Thymus (tissue), 11 donors: ENCODE results near the gene EML4. TPM values are rescaled to one million over a fixed set of nuclear protein-coding genes. Genes with fewer than 3 reads are reported as not detected.

Experiments
- DNase-seq, 9 donors: peaks; one replicate each; pipeline ENCODE4 v3.0.0-alpha.2; 2013; ENCODE audit warnings: low spot score in 9 of 9, low read depth in 6 of 9, missing footprints in 1 of 9
- H3K27ac ChIP-seq, 2 donors: one replicate each; pipeline ENCODE4 v1.5.1; 2013; ENCODE audit warnings: control low read depth in 1 of 2, low read depth in 1 of 2, low read length in 1 of 2, mild to moderate bottlenecking in 1 of 2, moderate library complexity in 1 of 2
- H3K27me3 ChIP-seq, 2 donors: one replicate each; pipeline ENCODE4 v1.5.1; 2013; ENCODE audit warnings: low read length in 1 of 2; ENCODE audit not compliant: control insufficient read depth in 2 of 2, insufficient read depth in 1 of 2
- H3K36me3 ChIP-seq, 2 donors: one replicate each; pipeline ENCODE4 v1.5.1; 2013; ENCODE audit warnings: low read length in 1 of 2, mild to moderate bottlenecking in 1 of 2, moderate library complexity in 1 of 2; ENCODE audit not compliant: control insufficient read depth in 2 of 2, insufficient read depth in 2 of 2
- H3K4me1 ChIP-seq, 2 donors: one replicate each; pipeline ENCODE4 v1.5.1; 2013; ENCODE audit warnings: low read length in 2 of 2; ENCODE audit not compliant: control insufficient read depth in 2 of 2, insufficient read depth in 2 of 2
- H3K4me3 ChIP-seq, 2 donors: one replicate each; pipeline ENCODE4 v1.5.1; 2013; ENCODE audit warnings: low read length in 2 of 2, control low read depth in 1 of 2, mild to moderate bottlenecking in 1 of 2
- H3K9me3 ChIP-seq, 2 donors: one replicate each; pipeline ENCODE4 v1.5.1; 2013; ENCODE audit warnings: low read length in 1 of 2, mild to moderate bottlenecking in 1 of 2; ENCODE audit not compliant: control insufficient read depth in 2 of 2, insufficient read depth in 1 of 2
- WGBS: extraction: QIAGEN DNeasy Blood & Tissue Kit; methylation state at CpG from one replicate; pipeline ENCODE4 v1.1.7; 2013; 5-methylcytosine and 5-hydroxymethylcytosine counted together
- polyA plus RNA-seq: library from polyadenylated mRNA; stranded (reverse); fragments of 200-250 nt; gene quantifications from one replicate; pipeline ENCODE4 v1.2.3, GENCODE V29; 2013
- total RNA-seq: library from RNA; stranded (reverse); fragments of 120-200 nt; gene quantifications from one replicate; pipeline ENCODE4 v1.2.4, GENCODE V29; 2013
- donor health status: healthy.

Gene EML4
- total and polyA plus RNA-seq, 2 donors: 23.5 to 28.5 TPM

DNA sequence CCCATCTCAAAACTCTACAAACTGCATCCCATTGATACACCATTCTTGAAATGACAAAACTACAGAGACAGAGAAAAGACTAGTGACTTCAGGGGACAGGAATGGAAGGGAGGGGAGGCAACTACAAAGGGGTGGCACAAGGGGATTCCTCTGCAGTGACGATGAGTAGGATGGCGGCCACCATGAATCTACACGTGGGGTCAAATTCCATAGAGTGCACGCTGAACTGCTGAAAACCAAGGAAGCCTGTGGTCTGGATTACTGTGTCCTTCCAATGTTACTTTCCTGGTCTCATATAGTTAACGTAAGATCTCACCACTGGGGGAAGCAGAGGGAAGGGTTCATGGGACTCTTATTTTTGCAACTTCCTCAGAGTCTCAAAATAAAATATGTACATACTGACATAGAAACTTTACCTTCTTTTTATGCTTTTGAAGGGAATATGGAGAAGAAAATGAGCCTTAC is 168.2 kb downstream of the EML4 start:
- Histone ChIP-seq H3K9me3 (no peaks in the 10 kb centered on the region), H3K27me3 (no peaks in the 10 kb centered on the region), H3K4me3 (no peak overlapping the region), H3K4me1 (peaks cover 0 to 4% of the 10 kb centered on the region in 2 donors), H3K36me3 (peaks cover 34 to 45% of the 10 kb centered on the region in 2 donors), H3K27ac (no peak overlapping the region)
- no peak for DNase-seq
- 98% methylated on average over 5 of the region's 5 CpGs for WGBS

DNA sequence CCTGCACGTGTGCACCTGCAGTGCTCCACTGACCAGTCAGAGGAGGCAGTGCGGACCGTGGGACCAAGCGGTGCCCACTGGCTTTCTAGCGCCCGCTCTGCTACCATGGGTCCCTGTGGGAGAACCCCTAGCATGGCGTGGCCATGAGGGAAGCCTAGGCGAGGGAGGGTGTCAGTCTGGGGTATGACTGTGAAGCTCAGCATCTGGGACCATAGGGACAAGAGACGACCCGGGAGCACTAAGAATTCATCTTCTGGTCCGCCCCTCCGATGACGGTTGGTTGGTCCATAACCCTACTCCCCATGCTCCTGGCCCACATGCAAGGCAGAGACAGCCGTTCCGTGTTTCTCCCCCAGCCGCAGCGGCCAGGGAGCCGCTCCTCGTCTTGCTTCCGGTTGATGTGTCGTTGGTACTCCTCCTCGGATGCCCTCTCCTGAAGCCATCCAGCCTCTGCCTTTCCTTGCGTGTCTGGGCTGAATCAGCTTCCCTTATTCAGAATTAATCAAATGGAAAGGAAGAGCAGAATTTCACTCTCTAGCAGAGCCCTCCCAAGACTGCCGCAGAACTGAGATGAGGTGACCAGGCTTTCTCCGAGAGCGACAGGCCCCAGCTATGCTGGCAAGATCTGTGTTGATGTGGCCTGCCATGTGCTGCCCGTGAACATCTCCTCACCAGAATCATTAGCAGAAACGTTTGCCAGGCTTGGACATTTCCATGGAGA is 168.9 kb downstream of the EML4 start:
- H3K4me3 ChIP-seq: no peak overlapping the region
- peaks cover 0 to 8% of the 10 kb centered on the region in 2 donors for H3K4me1 ChIP-seq
- no peak for DNase-seq
- H3K27ac ChIP-seq: no peak overlapping the region
- peaks cover 29 to 44% of the 10 kb centered on the region in 2 donors for H3K36me3 ChIP-seq
- WGBS: 97% methylated on average over 28 of the region's 28 CpGs
- H3K9me3 ChIP-seq: no peaks in the 10 kb centered on the region
- H3K27me3 ChIP-seq: no peaks in the 10 kb centered on the region

DNA sequence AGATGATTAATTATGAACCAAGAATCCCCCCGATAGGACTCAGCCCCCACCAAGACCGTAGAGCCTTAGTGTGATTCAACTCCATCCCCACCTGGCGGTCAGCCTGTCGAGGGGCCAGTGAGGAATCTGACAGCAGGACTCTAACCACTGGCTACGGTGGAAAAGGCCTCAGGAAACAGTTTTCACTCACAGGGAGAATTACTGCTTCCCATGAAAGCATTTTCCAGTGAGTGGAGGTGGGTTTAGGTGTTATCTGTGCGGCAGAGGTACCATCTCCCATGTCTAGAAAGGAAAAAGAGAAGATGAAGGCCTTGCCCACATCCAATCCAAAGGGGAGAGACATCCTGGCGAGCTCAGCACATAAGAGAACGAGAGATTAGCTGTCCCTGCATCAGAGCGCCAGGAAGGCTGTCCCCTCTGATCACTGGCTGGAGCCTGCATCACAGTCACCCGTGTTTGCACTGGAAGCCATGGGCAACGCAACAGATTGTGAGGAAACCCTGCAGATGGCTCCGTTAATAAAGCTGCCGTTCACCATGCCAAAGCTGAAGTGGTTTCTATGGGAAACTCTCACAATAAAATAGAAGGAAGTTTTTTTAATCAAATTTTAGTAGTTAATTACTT is 169.5 kb downstream of the EML4 start:
- no peak for DNase-seq
- peaks cover 0 to 8% of the 10 kb centered on the region in 2 donors for H3K4me1 ChIP-seq
- H3K36me3 ChIP-seq: peaks cover 27 to 38% of the 10 kb centered on the region in 2 donors
- H3K27me3 ChIP-seq: no peaks in the 10 kb centered on the region
- H3K4me3 ChIP-seq: no peak overlapping the region
- H3K27ac ChIP-seq: no peak overlapping the region
- WGBS: 97% methylated on average over 13 of the region's 13 CpGs
- H3K9me3 ChIP-seq: no peaks in the 10 kb centered on the region

DNA sequence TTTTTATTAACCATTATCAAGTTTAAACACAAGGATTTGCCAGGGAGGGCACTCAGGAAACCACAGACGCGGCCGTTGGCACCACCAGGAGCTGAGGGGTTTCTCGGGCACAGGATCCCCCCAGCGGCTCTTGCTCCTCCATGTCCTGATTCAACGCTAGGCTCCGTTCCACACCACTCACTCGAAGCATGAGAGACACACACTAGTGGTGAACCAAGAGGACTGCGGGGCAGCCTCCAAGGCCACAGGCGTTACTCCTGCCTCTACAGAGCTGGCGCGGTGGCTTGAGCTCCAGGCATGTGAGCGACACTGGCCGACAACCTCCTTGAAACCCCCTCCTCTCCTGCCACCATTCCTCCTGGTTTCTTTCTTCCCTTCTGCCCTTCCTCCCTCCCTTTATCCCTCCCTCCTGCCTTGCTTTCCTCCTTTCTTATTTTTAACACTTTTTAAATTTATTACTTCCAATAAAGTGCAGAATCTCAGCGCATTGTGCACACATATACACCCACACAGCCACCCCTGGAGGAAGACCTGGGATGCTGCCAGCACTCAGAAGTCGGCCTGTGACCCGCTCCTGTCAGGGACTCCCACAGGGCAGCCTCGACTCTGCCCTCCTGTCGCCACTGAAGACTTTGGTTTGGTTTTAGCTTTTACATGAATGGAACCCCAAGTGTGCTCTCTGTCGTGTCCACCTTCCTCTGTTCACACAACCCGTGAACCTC is 170.2 kb downstream of the EML4 start:
- Histone ChIP-seq H3K27ac (no peak overlapping the region), H3K9me3 (no peaks in the 10 kb centered on the region), H3K27me3 (no peaks in the 10 kb centered on the region), H3K4me1 (peaks cover 0 to 8% of the 10 kb centered on the region in 2 donors), H3K4me3 (no peak overlapping the region), H3K36me3 (peaks cover 27 to 37% of the 10 kb centered on the region in 2 donors)
- no peak for DNase-seq
- 95% methylated on average over 21 of the region's 21 CpGs for WGBS

DNA sequence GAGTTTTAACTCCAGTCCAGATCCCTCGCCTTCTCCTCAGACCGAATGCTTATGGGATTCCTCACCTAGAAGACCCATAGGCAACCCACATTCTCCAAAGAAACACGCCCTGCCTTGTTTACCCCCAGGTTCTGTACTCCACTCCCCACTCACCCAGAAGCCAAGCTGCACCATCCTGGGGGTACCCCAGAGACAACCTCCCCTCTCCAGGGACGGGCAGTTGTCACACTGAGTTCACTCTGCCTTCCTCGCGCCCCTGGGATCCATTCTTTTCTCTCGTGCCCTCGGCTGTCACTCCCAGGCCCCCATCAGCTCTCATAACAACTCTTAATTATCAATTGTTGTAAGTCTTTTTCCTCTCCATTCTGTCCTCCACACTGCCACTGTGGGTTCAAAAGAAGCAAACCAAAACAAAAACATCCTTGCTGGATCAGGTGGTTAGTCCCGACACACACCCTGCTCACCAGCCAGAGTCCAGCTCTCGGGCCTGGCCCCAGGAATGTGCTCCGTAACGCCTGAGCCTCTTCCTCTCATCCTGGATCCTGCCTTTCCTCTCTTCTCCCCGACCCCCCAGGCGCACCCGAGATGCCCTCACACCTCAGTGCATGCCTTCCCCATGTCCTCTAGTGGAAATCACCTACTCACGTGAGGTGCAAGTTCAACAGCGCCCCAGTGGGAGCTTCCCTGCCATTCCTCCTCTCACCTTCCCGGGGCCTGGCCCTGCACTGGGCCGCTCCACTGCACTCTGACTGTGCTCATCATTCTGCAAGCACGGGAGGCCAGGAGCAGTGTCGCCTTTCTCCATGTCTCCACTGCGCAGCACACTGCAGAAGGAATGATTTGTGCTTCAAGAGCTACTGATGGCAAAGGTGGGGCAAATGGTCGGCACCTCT is 171.1 kb downstream of the EML4 start:
- Histone ChIP-seq H3K9me3 (no peaks in the 10 kb centered on the region), H3K4me3 (no peak overlapping the region), H3K4me1 (peaks cover 0 to 8% of the 10 kb centered on the region in 2 donors), H3K27ac (no peak overlapping the region), H3K36me3 (peaks cover 30 to 37% of the 10 kb centered on the region in 2 donors), H3K27me3 (no peaks in the 10 kb centered on the region)
- WGBS: 96% methylated on average over 23 of the region's 23 CpGs
- DNase-seq: no peak

DNA sequence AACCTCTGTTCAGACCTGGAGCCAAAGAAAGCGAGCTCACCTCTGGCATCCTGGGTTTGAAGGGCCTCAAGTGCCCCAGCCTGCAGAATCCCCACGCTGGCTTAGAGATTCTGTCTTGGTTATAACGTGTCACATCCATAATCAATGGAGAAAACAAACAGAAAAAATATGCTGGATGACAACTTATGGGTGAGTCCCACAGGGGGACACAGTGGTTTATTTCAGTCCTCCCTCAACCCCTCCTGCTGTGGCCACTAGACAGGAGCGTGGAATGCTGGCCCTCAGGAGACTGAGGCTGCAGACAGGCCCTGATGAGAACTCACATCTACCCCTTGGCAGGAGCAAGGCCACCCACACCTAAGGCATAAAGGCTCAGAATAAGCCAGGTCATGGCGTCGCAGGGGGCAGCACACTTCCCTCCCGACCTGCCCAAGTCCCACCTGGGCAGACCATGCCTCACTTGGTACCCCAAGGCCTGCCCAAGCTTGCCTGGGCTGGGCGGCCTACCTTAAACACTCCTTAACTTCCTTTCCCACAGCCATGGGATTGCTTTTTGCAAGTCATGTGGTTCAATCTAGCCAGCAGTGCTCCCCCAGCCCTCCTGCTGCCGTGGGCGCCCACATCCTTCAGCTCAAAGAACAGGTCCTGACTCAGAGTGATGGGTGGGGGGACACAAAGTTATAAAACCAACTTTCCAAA is 171.9 kb downstream of the EML4 start:
- no peak overlapping the region for H3K4me3 ChIP-seq
- no peak overlapping the region for H3K27ac ChIP-seq
- no peaks in the 10 kb centered on the region for H3K27me3 ChIP-seq
- 86% methylated on average over 10 of the region's 10 CpGs for WGBS
- peaks cover 0 to 8% of the 10 kb centered on the region in 2 donors for H3K4me1 ChIP-seq
- H3K9me3 ChIP-seq: no peaks in the 10 kb centered on the region
- peaks cover 29 to 36% of the 10 kb centered on the region in 2 donors for H3K36me3 ChIP-seq
- DNase-seq: no peak

DNA sequence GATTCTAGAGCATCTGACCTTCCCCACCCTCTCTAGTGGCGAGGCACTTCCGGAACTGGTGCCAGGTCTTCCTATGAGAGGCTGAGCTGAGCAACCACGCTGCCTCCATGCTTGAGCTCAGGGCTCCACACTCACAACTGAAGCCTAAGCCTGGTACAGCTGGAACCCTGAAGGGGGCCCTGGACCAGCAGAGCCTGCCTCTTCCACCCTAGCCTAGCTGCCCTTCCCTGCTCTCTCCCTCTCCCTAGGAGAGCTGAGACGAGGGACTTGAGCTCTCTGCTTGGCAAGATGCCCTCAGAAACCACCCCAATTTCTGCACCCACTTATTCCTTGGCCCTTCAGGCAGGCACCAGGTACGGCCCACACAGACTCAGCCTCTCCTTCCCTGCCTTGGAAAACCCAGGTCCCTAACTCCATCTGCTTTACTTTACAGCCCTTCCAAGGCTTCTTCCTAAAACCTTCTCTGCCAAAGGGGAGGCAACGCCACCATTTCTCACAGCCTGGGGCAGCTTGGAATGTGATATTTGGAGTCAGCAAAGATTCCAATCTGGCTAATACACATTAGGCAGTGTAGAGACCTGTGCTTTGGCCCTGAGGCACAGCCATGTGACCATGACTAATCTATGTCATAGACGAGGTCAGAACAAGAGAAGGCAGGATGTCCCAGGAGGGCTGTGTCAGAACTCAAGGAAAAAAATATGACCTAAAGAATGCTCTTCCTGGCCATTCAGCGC is 173.1 kb downstream of the EML4 start:
- Histone ChIP-seq H3K36me3 (peaks cover 29 to 39% of the 10 kb centered on the region in 2 donors), H3K9me3 (no peaks in the 10 kb centered on the region), H3K27me3 (no peaks in the 10 kb centered on the region), H3K4me1 (peaks cover 0 to 8% of the 10 kb centered on the region in 2 donors), H3K27ac (peak overlapping the region in 1 of 2 donors; percentile 68), H3K4me3 (no peak overlapping the region)
- 95% methylated on average over 8 of the region's 8 CpGs for WGBS
- DNase-seq: no peak
